Parietal lobe (tissue), 1 donor: ENCODE data around the gene TMCO6. TPM values are rescaled to one million over a fixed set of nuclear protein-coding genes. Genes with fewer than 3 reads are reported as not detected.

Source experiments
- total RNA-seq: library from RNA; depleted of rRNA; stranded (reverse); fragments of >200 nt; gene quantifications from one replicate; pipeline ENCODE4 v1.2.3, GENCODE V29; 2014

TMCO6 gene
- 18.2 TPM for total RNA-seq

GRCh38 chr5:140639148-140639981 is at the start of gene TMCO6:
TSS of gene TMCO6 (plus strand) at chr5:140639451. CDS start at chr5:140639528, 77 bp downstream.

GRCh38 chr5:140633021-140633471 is 6.2 kb upstream of the TMCO6 start, which contains the start of gene CD14:
TSS of gene CD14 (minus strand) at chr5:140633175. CDS start at chr5:140633071, 104 bp downstream.

GRCh38 chr5:140664359-140665119 is 25.3 kb downstream of the TMCO6 start, which contains the start of gene WDR55:
TSS of gene WDR55 (plus strand) at chr5:140664904. CDS start at chr5:140664913, 9 bp downstream.

GRCh38 chr5:140673187-140673976 is 34.1 kb downstream of the TMCO6 start, which contains the start of gene DND1:
TSS of gene DND1 (minus strand) at chr5:140673576. CDS start at chr5:140673542, 34 bp downstream.

GRCh38 chr5:140690941-140691924 is 52.0 kb downstream of the TMCO6 start, which contains the start of the genes HARS1 and HARS2:
TSS of gene HARS1 (minus strand) at chr5:140691370. CDS start at chr5:140691304, 66 bp downstream.
TSS of gene HARS2 (plus strand) at chr5:140691455. CDS start at chr5:140691649, 194 bp downstream.

Other genes starting within 250 kb of the TMCO6 start
- gene ANKHD1, start 237.6 kb upstream of the TMCO6 start, total RNA-seq: 198 TPM
- not detected for gene EIF4EBP3, start 91.8 kb upstream of the TMCO6 start, total RNA-seq
- 32.6 TPM for gene SRA1, start 82.0 kb upstream of the TMCO6 start, total RNA-seq
- 61.7 TPM for gene APBB3, start 74.9 kb upstream of the TMCO6 start, total RNA-seq
- gene SLC35A4, start 74.6 kb upstream of the TMCO6 start, total RNA-seq: 8.5 TPM
- 3.8 TPM for gene CD14, start 6.3 kb upstream of the TMCO6 start, total RNA-seq
- 24.4 TPM for gene NDUFA2, start 8.2 kb downstream of the TMCO6 start, total RNA-seq
- gene IK, start 8.4 kb downstream of the TMCO6 start, total RNA-seq: 94.2 TPM
- gene WDR55, start 25.5 kb downstream of the TMCO6 start, total RNA-seq: 16.0 TPM
- 1.3 TPM for gene DND1, start 34.1 kb downstream of the TMCO6 start, total RNA-seq
- gene HARS1, start 51.9 kb downstream of the TMCO6 start, total RNA-seq: 89.5 TPM
- gene HARS2, start 52.0 kb downstream of the TMCO6 start, total RNA-seq: 47.9 TPM
- 41.9 TPM for gene ZMAT2, start 61.0 kb downstream of the TMCO6 start, total RNA-seq
- gene PCDHA1, start 146.7 kb downstream of the TMCO6 start, total RNA-seq: 9.1 TPM
- gene PCDHA2, start 155.4 kb downstream of the TMCO6 start, total RNA-seq: 20.3 TPM
- gene PCDHA3, start 161.6 kb downstream of the TMCO6 start, total RNA-seq: 32.6 TPM
- gene PCDHA4, start 167.6 kb downstream of the TMCO6 start, total RNA-seq: 29.7 TPM
- 23.2 TPM for gene PCDHA5, start 182.2 kb downstream of the TMCO6 start, total RNA-seq
- 46.3 TPM for gene PCDHA6, start 188.5 kb downstream of the TMCO6 start, total RNA-seq
- gene PCDHA7, start 194.8 kb downstream of the TMCO6 start, total RNA-seq: 47.0 TPM
- 25.7 TPM for gene PCDHA8, start 201.7 kb downstream of the TMCO6 start, total RNA-seq
- 42.6 TPM for gene PCDHA9, start 208.9 kb downstream of the TMCO6 start, total RNA-seq
- gene PCDHA10, start 216.4 kb downstream of the TMCO6 start, total RNA-seq: 42.3 TPM
- 80.4 TPM for gene PCDHA11, start 229.5 kb downstream of the TMCO6 start, total RNA-seq
- gene PCDHA12, start 235.9 kb downstream of the TMCO6 start, total RNA-seq: 40.4 TPM
- 42.3 TPM for gene PCDHA13, start 242.7 kb downstream of the TMCO6 start, total RNA-seq